Measurements from ENCODE around the gene SOCS3.

SOCS3 gene

DNA sequence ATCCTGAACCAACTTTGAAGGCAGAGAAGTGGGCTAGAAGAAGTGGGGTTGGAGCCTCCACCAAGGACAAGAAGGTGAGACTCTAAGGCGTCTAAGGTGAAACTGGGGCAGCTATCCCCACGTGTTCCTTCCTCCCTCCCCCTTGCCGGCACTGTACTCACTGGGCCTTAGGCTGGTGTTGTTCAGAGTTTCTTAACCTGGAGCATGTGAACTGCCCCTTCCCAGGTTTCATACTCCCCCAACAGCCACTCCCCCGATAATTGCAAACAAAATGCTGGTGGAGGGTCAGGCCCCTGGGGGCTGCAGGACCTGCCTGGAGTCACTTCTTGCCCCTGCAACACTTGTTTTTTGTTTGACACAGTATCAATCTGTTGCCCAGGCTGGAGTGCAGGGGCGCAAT is 7.3 kb upstream of the SOCS3 start:
- peak; percentile 68 for DNase-seq (ENCODE audit: low read depth, low spot score)

DNA sequence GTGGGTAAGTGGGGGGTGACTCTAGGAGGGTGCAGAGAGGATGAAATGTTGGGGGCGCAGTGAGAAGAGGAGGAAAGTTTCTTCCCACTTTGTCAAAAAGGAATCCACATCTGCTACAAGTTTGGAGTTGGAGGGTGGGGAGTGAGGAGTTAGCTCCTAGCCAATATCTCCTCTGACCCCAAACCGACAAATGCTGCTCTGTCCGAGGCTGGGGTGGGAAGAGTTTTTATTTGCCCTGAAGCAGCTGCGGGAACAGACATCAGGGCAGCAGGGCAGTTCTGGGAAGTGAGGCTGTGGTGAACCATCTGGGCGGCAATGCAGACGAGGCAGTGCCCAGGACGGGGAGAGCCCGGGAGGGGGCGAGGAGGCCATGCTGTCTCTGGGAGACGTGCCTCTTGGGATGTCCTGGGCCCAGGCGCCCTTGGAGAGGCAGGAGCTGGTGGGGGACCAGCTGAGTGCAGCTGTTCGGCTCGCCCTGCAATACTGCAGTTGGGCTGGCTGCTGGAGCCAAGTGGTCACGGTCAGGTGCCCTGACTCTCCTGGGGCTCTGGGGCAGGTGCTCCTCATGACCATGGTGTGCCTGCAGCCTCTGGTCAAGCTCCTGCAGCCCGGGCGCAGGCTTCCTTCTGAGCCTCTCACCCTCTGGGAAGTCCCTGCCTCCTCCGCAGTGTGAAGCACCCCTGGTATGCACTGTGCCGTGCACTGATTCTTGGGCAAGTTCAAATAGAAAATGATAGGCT is 6.4 kb upstream of the SOCS3 start:
- DNase-seq (ENCODE audit: low read depth, low spot score): peak; percentile 76

- DNase-seq (ENCODE audit: low read depth, low spot score): peak; percentile 99
Measured at GRCh38 chr17:78365561-78366108, 5.8 kb upstream of the SOCS3 start.

- peak; percentile 78 for DNase-seq (ENCODE audit: low read depth, low spot score)
Measured at GRCh38 chr17:78364436-78365281, 4.8 kb upstream of the SOCS3 start.

- no peak for DNase-seq (ENCODE audit: low read depth, low spot score)
Measured at GRCh38 chr17:78362671-78363070, 2.8 kb upstream of the SOCS3 start.

DNA sequence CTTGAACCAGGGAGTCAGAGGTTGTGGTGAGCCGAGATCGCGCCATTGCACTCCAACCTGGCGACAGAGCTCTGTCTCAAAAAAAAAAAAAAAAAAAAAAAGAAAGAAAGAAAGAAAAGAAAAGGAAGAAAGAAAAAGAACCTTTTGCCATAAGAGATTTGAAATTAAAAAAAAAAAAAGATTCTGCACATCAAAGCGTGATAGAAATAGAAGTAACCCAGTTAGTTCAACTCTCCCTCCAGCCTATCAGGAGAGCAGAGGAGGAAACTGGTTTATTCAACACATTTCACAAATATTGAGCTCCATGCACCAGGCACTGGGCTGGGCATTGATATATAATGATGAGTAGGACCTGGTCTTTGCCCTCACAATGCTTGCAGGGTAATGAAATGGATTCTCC is 2.4 kb upstream of the SOCS3 start:
- DNase-seq (ENCODE audit: low read depth, low spot score): no peak

DNA sequence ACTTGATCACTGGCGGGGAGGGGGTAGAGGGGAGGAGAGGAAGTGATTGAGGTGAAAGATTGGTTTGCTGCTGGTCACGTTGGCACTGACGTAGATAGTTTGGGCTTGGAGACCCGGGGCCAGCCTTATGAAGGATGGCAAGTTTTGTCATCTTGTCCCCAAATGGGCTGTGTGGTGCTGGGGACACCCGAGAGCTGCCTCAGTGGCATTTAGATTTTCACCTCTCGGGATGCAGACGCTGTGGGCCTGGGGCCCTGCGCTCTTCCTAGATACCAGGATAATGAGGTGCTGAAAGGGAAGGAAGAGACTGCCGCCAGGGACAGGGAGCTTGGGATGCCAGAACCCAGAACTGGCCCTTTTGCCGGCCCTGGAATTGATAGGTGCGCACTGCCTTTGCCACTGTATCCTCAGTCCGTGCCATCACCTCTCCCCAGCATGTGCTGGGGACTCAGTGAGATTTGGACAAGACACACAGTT is 1.4 kb upstream of the SOCS3 start:
- peak; percentile 55 for DNase-seq (ENCODE audit: low read depth, low spot score)

GRCh38 chr17:78360371-78361224 is 721 bp upstream of the SOCS3 start:
- DNase-seq (ENCODE audit: low read depth, low spot score): peak; percentile 98

GRCh38 chr17:78359321-78359996 is 418 bp downstream of the SOCS3 start:
- DNase-seq (ENCODE audit: low read depth, low spot score): peak; percentile 56

GRCh38 chr17:78358538-78359320 is 1.1 kb downstream of the SOCS3 start:
- DNase-seq (ENCODE audit: low read depth, low spot score): no peak

- DNase-seq (ENCODE audit: low read depth, low spot score): peak; percentile 66
Measured at GRCh38 chr17:78357672-78358537, 2.0 kb downstream of the SOCS3 start.

DNA sequence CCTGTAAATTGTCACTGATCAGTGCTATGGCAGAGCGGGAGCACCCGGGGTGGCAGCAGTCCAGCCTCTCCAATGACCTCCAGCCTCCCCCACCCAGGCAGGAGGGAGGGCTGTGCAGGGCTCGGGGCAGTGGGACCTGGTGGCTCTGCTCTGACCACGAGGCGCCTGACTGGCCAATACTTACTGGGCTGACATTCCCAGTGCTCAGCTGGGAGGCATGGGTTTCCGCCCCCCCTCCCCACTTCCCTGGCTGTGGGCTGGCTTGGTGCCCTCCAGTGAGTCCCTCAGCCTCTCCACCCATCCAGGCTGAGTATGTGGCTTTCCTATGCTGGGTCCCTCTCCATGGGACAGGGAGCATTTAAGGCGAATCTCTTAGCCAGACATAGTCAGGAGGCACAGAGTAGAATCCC is 2.7 kb downstream of the SOCS3 start:
- DNase-seq (ENCODE audit: low read depth, low spot score): peak; percentile 68

GRCh38 chr17:78356101-78356713 is 3.7 kb downstream of the SOCS3 start:
- DNase-seq (ENCODE audit: low read depth, low spot score): peak; percentile 94

DNA sequence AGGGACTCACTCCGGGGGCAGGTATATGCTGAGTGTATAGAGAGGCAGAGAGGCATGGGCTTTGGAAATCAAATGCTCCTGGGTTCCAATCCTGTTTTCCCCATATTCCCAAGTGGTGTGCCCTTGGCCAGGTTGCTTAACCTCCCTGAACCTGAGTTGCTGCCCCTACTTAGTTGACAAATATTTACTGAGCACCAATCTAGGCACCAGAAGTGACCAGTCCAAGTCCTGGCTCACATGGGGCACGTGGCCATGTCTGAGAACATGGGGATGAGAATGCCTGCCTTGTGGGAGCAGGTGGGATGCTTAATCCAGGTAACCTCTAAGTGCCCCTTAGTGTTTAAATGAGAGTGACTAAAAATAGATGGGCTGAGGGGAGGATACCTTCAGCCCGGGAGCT is 4.2 kb downstream of the SOCS3 start:
- no peak for DNase-seq (ENCODE audit: low read depth, low spot score)

DNA sequence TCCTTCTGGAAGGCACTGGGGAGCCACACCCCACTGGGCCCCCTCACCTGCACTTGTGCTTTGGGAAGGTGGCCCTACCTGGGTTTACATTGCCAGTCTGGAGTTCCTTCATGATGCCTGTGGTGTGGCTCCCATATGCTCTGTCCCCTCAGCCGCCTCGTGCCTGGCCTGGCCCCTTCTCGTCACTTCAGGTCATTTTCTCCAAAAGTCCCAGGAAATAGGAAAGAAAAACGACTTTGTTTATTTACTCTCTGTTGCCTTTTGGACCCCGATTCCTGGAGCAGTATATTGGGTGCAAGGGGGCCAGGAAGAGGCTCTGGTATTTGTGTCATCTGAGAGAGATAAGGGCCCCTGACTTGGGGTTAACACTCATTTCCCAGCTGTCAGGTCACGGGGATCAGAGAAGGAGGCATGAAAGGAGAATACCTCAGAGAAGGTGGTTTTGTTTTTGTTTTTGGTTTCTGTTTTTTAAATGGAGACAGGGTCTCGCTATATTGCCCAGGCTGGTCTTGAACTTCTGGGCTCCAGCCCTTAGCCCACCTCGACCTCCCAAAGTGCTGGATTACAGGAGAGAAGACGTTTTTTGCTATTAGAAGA is 4.7 kb downstream of the SOCS3 start:
- DNase-seq (ENCODE audit: low read depth, low spot score): no peak

DNA sequence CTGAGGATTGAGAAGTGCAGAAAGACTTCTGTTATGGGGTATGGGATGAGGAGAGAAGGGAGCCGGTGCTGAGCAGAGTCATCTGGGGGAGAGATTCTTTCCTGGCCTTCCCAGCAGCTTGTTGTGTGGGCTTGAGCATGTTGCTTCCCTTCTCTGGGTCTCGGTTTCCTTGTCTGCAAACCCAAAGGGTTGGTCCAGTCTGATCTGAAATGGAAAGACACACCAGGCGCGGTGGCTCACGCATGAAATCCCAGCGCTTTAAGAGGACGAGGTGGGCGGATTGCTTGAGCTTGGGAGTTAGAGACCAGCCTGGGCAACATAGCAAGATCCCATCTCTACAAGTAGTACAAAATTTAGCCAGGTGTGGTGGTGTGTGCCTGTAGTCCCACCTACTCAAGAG is 6.0 kb downstream of the SOCS3 start:
- no peak for DNase-seq (ENCODE audit: low read depth, low spot score)

DNA sequence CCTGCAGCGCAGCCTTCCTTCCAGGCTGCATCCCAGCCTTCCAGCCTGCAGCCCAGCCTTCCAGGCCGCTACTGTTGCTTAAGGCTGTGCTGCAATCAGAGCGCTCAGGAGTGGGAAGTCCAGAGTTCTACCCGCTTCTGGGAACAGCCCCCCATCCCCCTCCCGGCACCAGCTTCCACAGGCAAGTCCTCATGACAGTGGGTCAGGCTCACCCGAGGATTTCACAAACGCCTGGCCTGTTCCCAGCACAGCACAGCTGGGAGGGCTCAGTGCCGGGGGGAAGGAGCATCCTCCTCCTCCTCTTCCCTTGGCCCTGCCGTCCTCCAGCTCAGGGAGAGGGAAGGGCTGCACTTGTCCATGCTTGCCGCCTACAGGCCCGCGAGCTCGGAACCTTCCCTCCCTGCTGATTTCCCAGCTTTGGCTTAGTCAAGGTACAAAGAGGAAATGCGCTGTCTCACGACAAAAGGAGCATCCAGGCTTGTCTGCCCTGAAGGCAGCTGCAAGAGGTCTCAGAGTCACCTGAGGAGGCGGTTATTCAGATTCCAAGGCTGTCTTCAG is 8.3 kb downstream of the SOCS3 start:
- peak; percentile 96 for DNase-seq (ENCODE audit: low read depth, low spot score)

Measured in ELF-1 (cell line).